ENCODE data around the gene PSME1. TPM values are rescaled to one million over a fixed set of nuclear protein-coding genes. Genes with fewer than 3 reads are reported as not detected.

The PSME1 gene
- 100 to 1,000 TPM; 237 to 406 TPM for total RNA-seq

DNA sequence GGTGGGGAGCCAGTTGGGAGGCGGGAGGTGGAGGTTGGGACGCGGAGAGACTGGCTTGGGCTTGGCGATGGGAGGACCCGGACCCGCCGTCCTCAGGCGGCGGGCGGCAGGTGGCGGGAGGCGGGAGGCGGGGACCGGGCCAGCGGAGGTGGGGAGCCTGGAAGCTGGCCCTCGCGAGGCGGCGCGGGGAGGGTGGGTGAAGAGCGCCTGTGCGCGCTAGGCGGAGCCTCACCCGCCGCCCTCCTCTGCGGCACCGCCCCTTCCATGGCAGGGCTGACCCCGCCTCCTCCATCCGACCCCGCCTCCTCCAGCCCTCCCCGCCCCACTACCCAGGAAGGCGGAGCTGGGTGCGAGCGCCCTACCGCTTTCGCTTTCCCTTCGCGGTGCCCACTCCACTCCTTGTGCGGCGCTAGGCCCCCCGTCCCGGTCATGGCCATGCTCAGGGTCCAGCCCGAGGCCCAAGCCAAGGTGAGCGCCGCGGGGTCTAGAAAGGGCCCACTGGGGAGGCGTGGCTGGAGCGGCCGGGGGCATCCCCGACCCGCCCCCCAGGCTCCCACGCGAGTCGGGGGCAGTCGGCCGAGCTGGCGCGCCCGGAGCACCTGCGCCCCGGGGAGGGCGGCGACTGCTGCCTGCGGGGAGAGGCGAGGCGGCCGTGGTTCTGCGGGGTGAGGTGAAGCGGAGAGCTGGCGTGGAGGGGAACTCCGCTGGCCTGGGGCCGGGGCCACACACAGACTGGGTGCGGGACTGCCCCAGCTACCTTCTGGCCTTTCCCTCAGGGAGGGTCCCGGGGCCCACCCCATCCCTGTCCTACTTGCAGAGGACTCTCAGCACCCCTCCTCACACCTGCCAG is at the start of gene PSME1:
TSS of gene PSME1 (plus strand) at position 361 of the 850 bp plus-strand sequence. CDS start at position 430, 69 bp downstream.
- Mint-ChIP-seq H3K27me3 (no peaks in the 10 kb centered on the region), H3K4me1 (ENCODE audit: low read depth in 2 of 2) (peaks cover 31 to 35% of the 10 kb centered on the region in 2 donors), H3K27ac (peak within 1 kb of the TSS; percentile 83 to 90), H3K36me3 (peaks cover 13% of the 10 kb centered on the region), H3K9me3 (no peaks in the 10 kb centered on the region), H3K4me3 (peak within 1 kb of the TSS; percentile 89)
- ATAC-seq: peak; percentile 98 to 99
- peak; percentile 96 for DNase-seq (ENCODE audit: low spot score)

DNA sequence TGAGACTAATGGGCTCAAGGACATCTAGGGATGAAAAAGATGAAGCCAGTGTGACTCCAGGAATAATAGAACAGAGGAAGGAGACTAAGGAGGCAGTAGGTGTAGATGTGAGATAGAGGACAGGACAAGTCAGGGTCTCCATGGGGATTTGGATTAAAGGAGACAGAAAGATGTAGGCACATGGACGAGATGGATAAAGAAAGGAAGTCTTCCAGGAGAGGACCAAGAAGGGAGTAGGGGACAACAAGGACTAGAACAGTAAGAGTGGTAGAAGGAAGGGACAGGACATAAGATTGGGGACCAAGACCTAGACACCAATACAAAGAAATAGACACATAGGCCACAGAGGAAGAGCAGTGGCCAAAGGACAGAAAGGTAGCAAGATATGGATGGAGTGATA is 49.0 kb upstream of the PSME1 start:
- no peak overlapping the region for H3K27ac Mint-ChIP-seq
- no peak for DNase-seq (ENCODE audit: low spot score)
- H3K4me3 Mint-ChIP-seq: no peak overlapping the region
- H3K27me3 Mint-ChIP-seq: peaks cover 0 to 2% of the 10 kb centered on the region in 2 donors
- no peak for ATAC-seq
- peaks cover 7 to 10% of the 10 kb centered on the region in 2 donors for H3K4me1 Mint-ChIP-seq (ENCODE audit: low read depth in 2 of 2)
- H3K36me3 Mint-ChIP-seq: no peaks in the 10 kb centered on the region
- no peaks in the 10 kb centered on the region for H3K9me3 Mint-ChIP-seq

DNA sequence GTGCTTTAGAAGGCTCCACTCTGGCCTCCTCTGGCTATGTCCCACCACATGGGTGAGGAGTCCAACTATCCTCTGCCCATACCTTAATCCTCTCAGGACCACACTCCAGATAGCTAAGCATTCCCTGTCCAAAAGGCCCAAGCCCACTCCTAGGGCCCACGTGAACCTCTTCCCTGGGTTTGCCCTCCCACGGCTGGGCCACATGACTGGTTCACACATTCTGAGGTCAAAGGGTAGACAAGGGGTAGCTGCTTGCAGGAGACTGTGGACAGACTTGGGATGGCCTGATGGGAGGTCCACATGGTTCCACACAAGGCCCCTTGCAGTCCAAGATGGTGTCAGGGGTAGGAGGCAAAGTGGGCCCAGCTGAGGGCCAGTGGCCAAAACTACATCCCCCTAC is 47.9 kb upstream of the PSME1 start:
- H3K27ac Mint-ChIP-seq: no peak overlapping the region
- H3K36me3 Mint-ChIP-seq: no peaks in the 10 kb centered on the region
- no peak overlapping the region for H3K4me3 Mint-ChIP-seq
- ATAC-seq (no peak), DNase-seq (ENCODE audit: low spot score) (no peak)
- peaks cover 5 to 10% of the 10 kb centered on the region in 2 donors for H3K4me1 Mint-ChIP-seq (ENCODE audit: low read depth in 2 of 2)
- H3K27me3 Mint-ChIP-seq: no peaks in the 10 kb centered on the region
- H3K9me3 Mint-ChIP-seq: no peaks in the 10 kb centered on the region

DNA sequence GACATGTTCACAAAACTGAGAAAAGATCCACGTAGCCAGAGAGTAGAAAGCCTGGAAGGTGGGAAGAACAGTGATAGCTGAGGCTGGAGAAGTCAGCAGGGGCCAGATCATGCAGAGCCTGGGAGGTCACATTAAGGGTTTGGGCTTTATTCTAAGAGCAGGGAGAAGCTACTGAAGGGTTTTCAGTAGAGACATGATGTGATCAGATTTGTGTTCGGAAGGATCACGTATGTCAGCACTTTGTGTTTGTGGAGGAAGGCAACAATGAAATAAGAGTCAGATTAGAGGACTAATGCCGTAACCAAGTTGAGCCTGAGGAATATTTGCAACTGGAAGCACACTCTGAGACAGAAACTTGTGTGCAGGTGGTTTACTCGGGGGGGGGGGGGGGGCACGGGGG is 46.1 kb upstream of the PSME1 start:
- no peak overlapping the region for H3K4me3 Mint-ChIP-seq
- H3K27me3 Mint-ChIP-seq: no peaks in the 10 kb centered on the region
- H3K9me3 Mint-ChIP-seq: no peaks in the 10 kb centered on the region
- no peak overlapping the region for H3K27ac Mint-ChIP-seq
- H3K4me1 Mint-ChIP-seq (ENCODE audit: low read depth in 2 of 2): peaks cover 16 to 21% of the 10 kb centered on the region in 2 donors
- H3K36me3 Mint-ChIP-seq: no peaks in the 10 kb centered on the region
- ATAC-seq (no peak), DNase-seq (ENCODE audit: low spot score) (no peak)

DNA sequence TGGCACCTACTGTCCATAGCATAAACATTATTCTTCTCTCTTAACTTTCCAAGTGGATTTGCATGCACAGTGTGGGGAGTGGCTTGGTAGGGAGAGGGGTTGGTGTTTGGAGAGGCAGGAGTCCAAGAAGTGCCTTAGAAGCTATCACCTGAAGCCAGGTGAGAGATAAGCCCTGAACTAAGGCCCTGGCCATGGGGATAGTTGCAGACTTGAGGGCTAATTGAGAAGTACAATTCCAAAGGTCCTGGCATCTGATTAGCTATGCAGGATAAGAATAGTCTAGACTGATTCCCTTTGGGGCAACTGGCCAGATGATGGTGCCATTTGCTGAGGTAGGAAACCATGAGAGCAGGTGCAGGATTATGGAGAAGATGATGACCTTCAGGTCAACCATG is 43.9 kb upstream of the PSME1 start:
- Mint-ChIP-seq H3K36me3 (no peaks in the 10 kb centered on the region), H3K27ac (peak overlapping the region; percentile 5 to 82), H3K4me3 (peak overlapping the region; percentile 93)

DNA sequence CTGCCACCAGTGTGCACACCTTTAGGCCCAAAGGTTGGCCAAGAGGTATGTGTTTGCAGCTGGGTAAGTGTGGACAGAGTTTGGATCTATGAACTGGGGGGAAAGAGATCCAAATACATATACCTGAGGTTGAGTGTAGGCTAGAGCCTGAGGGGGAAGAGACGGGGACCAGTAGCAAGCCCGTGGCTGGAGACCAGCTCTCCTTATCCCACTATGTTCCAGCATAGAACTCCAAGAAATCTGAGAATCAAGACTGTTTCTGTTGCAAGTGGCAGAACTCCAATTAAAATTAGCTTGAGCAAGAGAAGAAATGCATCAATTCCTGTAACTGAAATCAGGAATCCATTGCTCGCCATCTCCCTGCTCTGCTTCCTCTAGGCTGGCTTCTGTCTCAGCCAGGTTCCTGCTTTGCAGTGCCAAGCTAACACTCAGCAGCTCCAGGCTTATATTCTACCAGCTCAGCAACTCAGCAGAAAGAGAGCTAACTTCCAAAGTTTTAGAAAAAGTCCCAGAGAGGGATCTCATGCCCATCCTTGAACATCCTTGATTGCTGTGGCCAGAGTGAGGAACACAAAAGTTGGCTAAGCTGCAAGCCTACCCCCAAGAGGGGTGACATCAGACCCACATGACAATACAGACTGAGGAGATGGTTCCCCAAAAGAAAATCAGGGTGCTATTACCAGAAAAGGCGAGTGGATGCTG is 43.3 kb upstream of the PSME1 start:
- Mint-ChIP-seq H3K27me3 (no peaks in the 10 kb centered on the region), H3K9me3 (no peaks in the 10 kb centered on the region), H3K4me1 (ENCODE audit: low read depth in 2 of 2) (peaks cover 31 to 37% of the 10 kb centered on the region in 2 donors), H3K36me3 (no peaks in the 10 kb centered on the region), H3K4me3 (peak overlapping the region; percentile 93), H3K27ac (peak overlapping the region; percentile 82 to 96)
- no peak for ATAC-seq
- no peak for DNase-seq (ENCODE audit: low spot score)

More for the DNA sequence above, 43.9 kb upstream of the PSME1 start:
- ATAC-seq (no peak), DNase-seq (ENCODE audit: low spot score) (no peak)
- H3K9me3 Mint-ChIP-seq: no peaks in the 10 kb centered on the region
- peaks cover 31 to 37% of the 10 kb centered on the region in 2 donors for H3K4me1 Mint-ChIP-seq (ENCODE audit: low read depth in 2 of 2)
- H3K27me3 Mint-ChIP-seq: no peaks in the 10 kb centered on the region

DNA sequence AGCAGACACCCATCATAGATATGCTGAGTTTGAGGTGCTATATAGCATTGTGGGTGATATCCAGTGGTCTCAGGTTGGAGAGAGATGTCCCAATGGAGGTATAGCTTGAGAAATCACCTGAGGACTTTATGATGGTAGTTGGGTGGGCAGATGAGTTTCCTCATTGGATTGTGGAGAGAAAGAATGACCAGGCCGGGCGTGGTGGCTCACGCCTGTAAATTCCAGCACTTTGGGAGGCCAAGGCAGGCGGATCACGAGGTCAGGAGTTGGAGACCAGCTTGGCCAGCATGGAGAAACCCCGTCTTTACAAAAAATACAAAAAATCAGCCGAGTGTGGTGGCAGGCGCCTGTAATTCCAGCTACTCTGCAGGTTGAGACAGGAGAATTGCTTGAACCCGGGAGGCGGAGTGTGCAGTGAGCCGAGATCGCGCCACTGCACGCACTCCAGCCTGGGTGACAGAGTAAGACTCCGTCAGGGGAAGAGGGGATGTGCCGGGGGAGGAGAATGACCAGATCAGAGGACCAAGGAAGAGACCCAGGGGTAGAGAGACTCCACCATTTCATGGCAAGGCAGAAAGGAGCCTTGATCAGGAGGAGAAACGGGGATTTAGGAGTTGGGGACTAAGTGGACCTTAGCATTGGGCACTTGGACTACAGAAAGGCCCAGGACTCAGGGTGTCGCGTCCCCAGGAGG is 42.6 kb upstream of the PSME1 start:
- Mint-ChIP-seq H3K9me3 (no peaks in the 10 kb centered on the region), H3K27me3 (no peaks in the 10 kb centered on the region), H3K4me1 (ENCODE audit: low read depth in 2 of 2) (peaks cover 31 to 37% of the 10 kb centered on the region in 2 donors), H3K4me3 (peak overlapping the region; percentile 93), H3K27ac (peak overlapping the region; percentile 82 to 96), H3K36me3 (no peaks in the 10 kb centered on the region)
- DNase-seq (ENCODE audit: low spot score) (no peak), ATAC-seq (no peak)

DNA sequence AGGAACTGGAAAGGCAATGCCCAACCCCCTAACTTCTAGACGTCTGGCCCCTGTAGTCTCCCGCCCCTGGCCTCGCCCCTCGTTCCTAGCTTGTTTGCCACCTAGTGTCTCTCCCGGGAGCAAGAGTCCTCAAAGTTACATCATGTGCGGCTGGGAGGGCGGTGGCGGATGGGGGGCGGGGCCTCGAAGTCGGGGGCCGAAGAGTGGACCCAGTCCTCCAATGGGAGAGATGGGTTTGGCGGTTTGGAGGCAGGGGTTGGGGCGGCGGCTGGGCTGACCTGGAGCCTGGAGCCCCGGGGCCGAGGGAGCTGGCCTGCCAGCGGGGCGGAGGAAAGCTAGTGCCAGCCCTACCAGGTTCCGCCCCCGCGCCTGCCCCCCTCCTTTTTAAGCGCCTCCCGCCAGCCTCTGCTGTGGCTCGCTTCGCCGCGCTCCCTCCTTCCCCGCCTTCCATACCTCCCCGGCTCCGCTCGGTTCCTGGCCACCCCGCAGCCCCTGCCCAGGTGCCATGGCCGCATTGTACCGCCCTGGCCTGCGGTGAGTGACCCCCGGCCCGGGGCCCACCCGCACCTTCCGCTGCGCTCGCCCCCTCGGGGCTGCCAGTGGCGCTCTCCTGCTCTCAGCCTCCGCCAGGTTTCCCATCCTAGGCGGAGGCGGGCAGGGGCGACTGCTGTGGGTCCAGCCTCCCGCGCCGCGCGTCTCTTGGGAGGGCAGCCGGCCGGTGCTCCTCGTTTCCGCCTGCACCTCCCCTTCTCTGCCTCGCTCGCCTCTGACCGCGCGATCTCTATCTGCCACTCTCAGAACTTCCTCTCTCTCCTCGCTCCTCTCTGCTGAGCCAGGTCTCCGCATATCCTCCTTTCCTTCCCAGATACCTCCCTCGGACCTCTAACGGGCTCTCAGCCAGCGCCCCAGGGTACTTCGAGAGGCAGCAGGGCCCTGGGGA is 41.8 kb upstream of the PSME1 start, which contains the start of gene PCK2:
TSS of gene PCK2 (plus strand) at position 411 of the 940 bp plus-strand sequence. CDS start at position 506, 95 bp downstream.
- Mint-ChIP-seq H3K27me3 (no peaks in the 10 kb centered on the region), H3K4me1 (ENCODE audit: low read depth in 2 of 2) (peaks cover 31 to 37% of the 10 kb centered on the region in 2 donors), H3K4me3 (peak within 1 kb of the TSS; percentile 93), H3K36me3 (no peaks in the 10 kb centered on the region), H3K9me3 (no peaks in the 10 kb centered on the region), H3K27ac (peak within 1 kb of the TSS; percentile 94 to 96)
- ATAC-seq: peak; percentile 86 to 91
- DNase-seq (ENCODE audit: low spot score): peak; percentile 90

DNA sequence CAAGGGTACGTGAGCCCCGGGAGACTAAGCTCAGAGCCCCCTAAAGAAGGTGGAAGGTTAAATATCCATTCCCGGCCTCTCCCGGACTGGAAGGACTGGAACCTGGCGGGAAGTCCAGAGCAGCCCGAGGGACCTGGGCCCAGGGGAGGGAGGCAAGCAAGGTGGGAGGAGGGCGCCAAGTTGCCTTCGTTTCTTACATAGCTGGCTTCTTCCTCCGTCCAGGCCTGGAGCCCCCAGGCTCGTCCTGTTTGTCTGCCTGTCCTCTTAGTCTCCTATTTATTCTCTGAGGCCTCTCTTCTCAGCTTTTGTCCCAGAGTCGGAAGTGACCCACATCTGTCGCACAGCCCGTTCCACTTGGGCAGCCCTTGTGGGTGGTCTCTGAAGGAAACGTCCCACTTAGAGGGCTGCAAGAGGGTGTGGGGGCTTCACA is 41.1 kb upstream of the PSME1 start:
- DNase-seq (ENCODE audit: low spot score) (no peak), ATAC-seq (no peak)
- Mint-ChIP-seq H3K4me1 (ENCODE audit: low read depth in 2 of 2) (peaks cover 31 to 33% of the 10 kb centered on the region in 2 donors), H3K27ac (peak overlapping the region; percentile 94 to 96), H3K4me3 (peak overlapping the region; percentile 93), H3K36me3 (no peaks in the 10 kb centered on the region), H3K27me3 (no peaks in the 10 kb centered on the region), H3K9me3 (no peaks in the 10 kb centered on the region)

DNA sequence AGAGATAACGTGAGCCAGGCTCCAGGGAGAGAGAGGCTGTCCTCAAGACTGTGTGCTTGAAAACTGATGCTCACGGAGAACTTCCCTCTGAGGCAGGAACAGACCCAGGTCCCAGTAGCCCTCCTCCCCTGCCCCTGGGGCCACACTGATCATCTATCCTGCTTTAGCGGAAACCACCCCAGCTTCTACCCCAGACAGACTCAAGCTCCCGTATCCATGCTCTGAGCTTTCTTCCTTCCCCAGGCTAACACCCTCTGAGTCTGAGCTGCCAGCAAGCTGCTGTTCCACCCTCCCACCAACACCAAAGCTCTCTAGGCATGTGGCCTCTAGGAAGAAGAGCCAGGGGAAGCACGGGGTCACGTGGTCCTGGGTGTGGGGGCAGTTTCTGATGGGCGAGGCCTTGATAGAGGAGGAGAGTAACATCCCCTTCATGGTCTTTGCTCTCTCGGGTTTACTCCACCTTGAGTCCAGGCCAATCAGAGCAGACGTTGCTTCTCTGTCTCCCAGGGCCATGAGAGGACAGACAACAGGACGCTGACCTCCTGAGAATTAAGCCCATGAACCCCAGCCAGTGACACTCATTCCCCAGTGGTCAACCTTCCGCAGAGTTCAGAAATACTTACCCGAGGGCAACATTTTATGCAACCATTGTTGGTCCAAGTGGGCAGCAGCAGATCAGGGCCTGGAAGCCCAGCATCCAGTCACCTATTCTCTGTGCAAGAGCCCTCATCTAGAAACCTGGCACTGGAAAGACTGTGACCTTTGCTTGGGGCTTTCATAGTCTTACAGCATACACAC is 40.5 kb upstream of the PSME1 start:
- Mint-ChIP-seq H3K36me3 (no peaks in the 10 kb centered on the region), H3K27me3 (no peaks in the 10 kb centered on the region), H3K9me3 (no peaks in the 10 kb centered on the region), H3K27ac (peak overlapping the region; percentile 94 to 96), H3K4me1 (ENCODE audit: low read depth in 2 of 2) (peaks cover 31% of the 10 kb centered on the region in 2 donors), H3K4me3 (peak overlapping the region; percentile 93)
- ATAC-seq: peak; percentile 20 to 67
- DNase-seq (ENCODE audit: low spot score): peak; percentile 72

DNA sequence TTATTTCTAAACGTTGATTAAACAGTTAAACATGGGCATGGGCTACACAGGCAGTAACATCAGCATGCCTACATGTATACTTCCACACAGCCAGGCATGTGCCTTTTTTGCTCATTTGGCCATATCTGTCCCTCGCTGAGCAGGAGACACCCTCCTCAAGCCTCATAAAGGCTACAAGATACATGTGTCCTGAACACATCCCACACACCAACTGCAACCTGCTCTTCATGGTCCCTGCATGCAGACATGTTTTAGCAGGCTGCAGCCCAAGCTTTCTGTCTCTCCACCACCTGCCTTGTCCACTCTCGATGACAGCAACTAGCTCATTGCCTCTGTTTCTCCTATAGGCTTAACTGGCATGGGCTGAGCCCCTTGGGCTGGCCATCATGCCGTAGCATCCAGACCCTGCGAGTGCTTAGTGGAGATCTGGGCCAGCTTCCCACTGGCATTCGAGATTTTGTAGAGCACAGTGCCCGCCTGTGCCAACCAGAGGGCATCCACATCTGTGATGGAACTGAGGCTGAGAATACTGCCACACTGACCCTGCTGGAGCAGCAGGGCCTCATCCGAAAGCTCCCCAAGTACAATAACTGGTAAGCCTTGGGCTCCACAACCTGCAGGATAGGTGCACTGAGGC is 39.3 kb upstream of the PSME1 start:
- Mint-ChIP-seq H3K36me3 (no peaks in the 10 kb centered on the region), H3K27me3 (no peaks in the 10 kb centered on the region)

More for the DNA sequence above, 39.3 kb upstream of the PSME1 start:
- Mint-ChIP-seq H3K27ac (peak overlapping the region; percentile 28 to 43), H3K4me1 (ENCODE audit: low read depth in 2 of 2) (peaks cover 29 to 31% of the 10 kb centered on the region in 2 donors), H3K9me3 (no peaks in the 10 kb centered on the region), H3K4me3 (peak overlapping the region; percentile 62)
- DNase-seq (ENCODE audit: low spot score) (no peak), ATAC-seq (no peak)

Data from natural killer cell treated with Interleukin-12 subunit alpha and Interleukin-12 subunit beta and Interleukin-15 and Interleukin-18, amount 100 ng/mL, for 72 hours (primary cell).